Keratinocyte (primary cell): ENCODE results near the gene EFCAB6. TPM values are rescaled to one million over a fixed set of nuclear protein-coding genes. Genes with fewer than 3 reads are reported as not detected.

Source experiments
- DNase-seq: peaks from one replicate; pipeline ENCODE4 v3.0.0-alpha.2; 2011; ENCODE audit warnings: low read depth, missing footprints, low spot score
- FAIRE-seq: peaks from 2 replicates; lab custom pipeline; 2011; peaks lifted over from hg19 to GRCh38; lab: Jason Lieb, UNC
- H2AFZ ChIP-seq: 2 replicates; pipeline ENCODE4 v1.6.0; 2012; ENCODE audit warnings: low read length, control low read depth, inconsistent platforms; ENCODE audit not compliant: control insufficient read depth
- H3K27ac ChIP-seq: 2 replicates; pipeline ENCODE4 v1.5.1; 2011; ENCODE audit warnings: low read length; ENCODE audit not compliant: control insufficient read depth, insufficient read depth
- H3K27me3 ChIP-seq: 3 replicates; pipeline ENCODE4 v1.6.0; 2011; ENCODE audit warnings: low read length; ENCODE audit not compliant: control insufficient read depth, insufficient read depth; ENCODE audit errors: extremely low read depth
- H3K36me3 ChIP-seq, 2 experiments: 2 replicates in 1 of 2; 3 replicates in 1 of 2; pipeline ENCODE4 v1.5.1; 2011; ENCODE audit warnings: low read length in 2 of 2, mild to moderate bottlenecking in 1 of 2; ENCODE audit not compliant: control insufficient read depth in 2 of 2, insufficient read depth in 2 of 2; ENCODE audit errors: extremely low read depth in 1 of 2
- H3K4me1 ChIP-seq: 3 replicates; pipeline ENCODE4 v1.5.1; 2011; ENCODE audit warnings: low read length; ENCODE audit not compliant: control insufficient read depth, insufficient read depth; ENCODE audit errors: extremely low read depth
- H3K4me2 ChIP-seq: 3 replicates; pipeline ENCODE4 v1.6.0; 2011; ENCODE audit warnings: low read depth, low read length; ENCODE audit not compliant: control insufficient read depth, insufficient read depth; ENCODE audit errors: extremely low read depth
- H3K4me3 ChIP-seq, 3 experiments: fragments of 200-600 bp in 1 of 3; sonication (generic) in 1 of 3; 2 replicates in 2 of 3; 3 replicates in 1 of 3; pipeline ENCODE4 v1.5.1; 2011 to 2016; ENCODE audit warnings: low read length in 3 of 3, mild to moderate bottlenecking in 3 of 3, control low read depth in 2 of 3, inconsistent platforms in 1 of 3, low read depth in 1 of 3, mixed read lengths in 1 of 3, mixed run types in 1 of 3, moderate library complexity in 1 of 3; ENCODE audit not compliant: control insufficient read depth in 2 of 3, insufficient read depth in 2 of 3; ENCODE audit errors: extremely low read depth in 1 of 3
- H3K79me2 ChIP-seq: 2 replicates; pipeline ENCODE4 v1.6.0; 2012; ENCODE audit warnings: low read length; ENCODE audit not compliant: control insufficient read depth, insufficient read depth
- H3K9ac ChIP-seq: 3 replicates; pipeline ENCODE4 v1.6.0; 2011; ENCODE audit warnings: low read length; ENCODE audit not compliant: control insufficient read depth, insufficient read depth; ENCODE audit errors: extremely low read depth
- H3K9me1 ChIP-seq: 3 replicates; pipeline ENCODE4 v1.6.0; 2011; ENCODE audit warnings: low read length; ENCODE audit not compliant: control insufficient read depth, insufficient read depth; ENCODE audit errors: extremely low read depth
- H3K9me3 ChIP-seq: 2 replicates; pipeline ENCODE4 v1.5.1; 2012; ENCODE audit warnings: low read depth, low read length; ENCODE audit not compliant: control insufficient read depth
- H4K20me1 ChIP-seq: 3 replicates; pipeline ENCODE4 v1.6.0; 2011; ENCODE audit warnings: low read length; ENCODE audit not compliant: control insufficient read depth, insufficient read depth; ENCODE audit errors: extremely low read depth
- EZH2 ChIP-seq: IDR thresholded peaks from one replicate; pipeline ENCODE4 v1.6.1; 2012; ENCODE audit warnings: inconsistent platforms, mild to moderate bottlenecking, low read length, moderate library complexity
- dilution Hi-C: fragments of 300-500 bp; cut with MboI; formaldehyde crosslinking; loops from one replicate; pipeline ENCODE4 v1.7.0; 2020; ENCODE audit warnings: low sequenced_read_pairs; ENCODE audit not compliant: extremely low pct_ligation_motif_present
- polyA plus RNA-seq, 5 experiments: library from polyadenylated mRNA; depleted of rRNA in 3 of 5; stranded (reverse) in 3 of 5; stranded (forward) in 1 of 5; unstranded in 1 of 5; fragments of >200 nt; gene quantifications; 1 replicate in 1 of 5; 2 replicates in 3 of 5; 3 replicates in 1 of 5; pipeline versions ENCODE4 v1.2.1 to v1.2.3, GENCODE V29; 2011 to 2012; ENCODE audit warnings: missing spikeins in 2 of 5, low read depth in 1 of 5, low replicate concordance in 1 of 5
- TF ChIP-seq, protein P1 (sequence below), 3 experiments: IDR thresholded peaks in 1 of 3; conservative IDR thresholded peaks in 1 of 3; optimal IDR thresholded peaks in 1 of 3; 2 replicates in 2 of 3; 3 replicates in 1 of 3; pipeline versions ENCODE3 to v1.5.1; 2011; ENCODE audit warnings: low read length in 3 of 3, mild to moderate bottlenecking in 3 of 3, moderate library complexity in 2 of 3, control low read depth in 1 of 3, inconsistent platforms in 1 of 3; ENCODE audit not compliant: insufficient read depth in 2 of 3; ENCODE audit errors: extremely low read depth in 1 of 3

Gene EFCAB6
- polyA plus RNA-seq, 1 donor (not counting 4 experiments of a cell fraction or from before 2014, with no cell fraction given), result 0.18 TPM

DNA sequence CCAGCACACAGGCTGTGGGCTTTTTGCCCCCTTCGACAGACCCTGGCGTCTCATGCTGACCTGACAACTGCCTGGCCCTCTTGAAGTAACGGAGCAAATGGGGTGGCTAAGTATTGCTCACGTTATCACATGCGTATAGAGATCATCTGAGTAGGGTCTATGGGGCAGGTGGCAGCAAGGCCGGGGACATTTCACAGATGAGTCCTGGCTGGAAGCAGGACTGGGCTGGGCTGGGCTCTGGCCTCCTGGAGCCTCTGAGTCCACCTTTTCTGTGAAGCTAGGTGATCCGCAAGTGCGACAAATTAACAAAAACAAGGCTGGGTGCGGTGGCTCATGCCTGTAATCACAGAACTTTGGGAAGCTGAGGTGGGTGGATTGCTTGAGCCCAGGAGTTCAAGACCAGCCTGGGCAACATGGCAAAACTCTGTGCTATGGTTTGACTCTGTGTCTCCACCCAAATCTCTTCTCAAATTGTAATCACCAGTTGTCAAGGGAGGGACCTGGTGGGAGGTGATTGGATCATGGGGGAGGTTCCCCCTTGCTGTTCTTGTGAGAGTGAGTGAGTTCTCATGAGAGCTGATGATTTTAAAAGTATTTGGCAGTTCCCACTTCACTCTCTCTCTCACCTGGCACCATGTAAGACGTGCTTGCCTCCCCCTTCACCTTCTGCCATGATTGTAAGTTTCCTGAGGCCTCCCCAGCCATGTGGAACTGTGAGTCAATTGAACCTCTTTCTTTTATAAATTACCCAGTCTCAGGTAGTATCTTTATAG is 278.3 kb downstream of the EFCAB6 start:
- H3K27me3 ChIP-seq, result no peaks in the 10 kb centered on the region
- H3K4me3 ChIP-seq, result no peak overlapping the region
- no peaks in the 10 kb centered on the region for H4K20me1 ChIP-seq
- H3K4me1 ChIP-seq, result peaks cover 37% of the 10 kb centered on the region
- H3K9me3 ChIP-seq, result no peaks in the 10 kb centered on the region
- H3K79me2 ChIP-seq, result no peaks in the 10 kb centered on the region
- no peak overlapping the region for H2AFZ ChIP-seq
- no peaks in the 10 kb centered on the region for H3K36me3 ChIP-seq
- H3K9me1 ChIP-seq, result no peaks in the 10 kb centered on the region
- TF ChIP-seq, protein P1, sequence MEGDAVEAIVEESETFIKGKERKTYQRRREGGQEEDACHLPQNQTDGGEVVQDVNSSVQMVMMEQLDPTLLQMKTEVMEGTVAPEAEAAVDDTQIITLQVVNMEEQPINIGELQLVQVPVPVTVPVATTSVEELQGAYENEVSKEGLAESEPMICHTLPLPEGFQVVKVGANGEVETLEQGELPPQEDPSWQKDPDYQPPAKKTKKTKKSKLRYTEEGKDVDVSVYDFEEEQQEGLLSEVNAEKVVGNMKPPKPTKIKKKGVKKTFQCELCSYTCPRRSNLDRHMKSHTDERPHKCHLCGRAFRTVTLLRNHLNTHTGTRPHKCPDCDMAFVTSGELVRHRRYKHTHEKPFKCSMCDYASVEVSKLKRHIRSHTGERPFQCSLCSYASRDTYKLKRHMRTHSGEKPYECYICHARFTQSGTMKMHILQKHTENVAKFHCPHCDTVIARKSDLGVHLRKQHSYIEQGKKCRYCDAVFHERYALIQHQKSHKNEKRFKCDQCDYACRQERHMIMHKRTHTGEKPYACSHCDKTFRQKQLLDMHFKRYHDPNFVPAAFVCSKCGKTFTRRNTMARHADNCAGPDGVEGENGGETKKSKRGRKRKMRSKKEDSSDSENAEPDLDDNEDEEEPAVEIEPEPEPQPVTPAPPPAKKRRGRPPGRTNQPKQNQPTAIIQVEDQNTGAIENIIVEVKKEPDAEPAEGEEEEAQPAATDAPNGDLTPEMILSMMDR (optimal IDR thresholded peaks at IDR 0.05 in 1 of 3, IDR thresholded peaks at IDR 0.05 in 1 of 3, conservative IDR thresholded peaks at IDR 0.05 in 1 of 3; ENCODE audit: extremely low read depth in 1 of 3, insufficient read depth in 2 of 3, low read length in 3 of 3), result no peak
- no peak for TF ChIP-seq EZH2
- H3K4me2 ChIP-seq, result no peak overlapping the region
- H3K27ac ChIP-seq, result no peak overlapping the region
- H3K9ac ChIP-seq, result no peak overlapping the region
- FAIRE-seq, result no peak
- dilution Hi-C loops, result no loop called here
- no peak for DNase-seq

DNA sequence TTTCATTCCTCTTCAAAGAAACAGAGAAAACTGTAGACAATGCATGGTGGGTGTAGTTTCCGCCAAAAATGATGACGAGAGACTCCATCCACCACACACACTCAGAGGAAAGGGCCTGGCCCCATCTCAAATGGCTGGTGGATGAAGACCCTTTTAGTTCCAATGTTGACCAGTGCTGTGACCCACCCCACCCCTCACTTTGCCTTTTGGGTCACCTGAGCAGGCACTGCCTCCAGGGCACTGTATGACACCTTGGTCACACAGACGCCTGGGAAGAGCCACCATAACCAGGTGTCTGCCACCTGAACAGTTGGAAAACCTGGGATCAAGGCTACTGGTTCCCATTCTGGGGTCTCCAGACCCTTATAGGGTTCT is 279.0 kb downstream of the EFCAB6 start:
- dilution Hi-C loops, result no loop called here
- Histone ChIP-seq H3K9me3 (no peaks in the 10 kb centered on the region), H3K36me3 (no peaks in the 10 kb centered on the region), H4K20me1 (no peaks in the 10 kb centered on the region), H3K27ac (no peak overlapping the region), H3K4me2 (no peak overlapping the region), H2AFZ (no peak overlapping the region), H3K27me3 (no peaks in the 10 kb centered on the region), H3K9me1 (no peaks in the 10 kb centered on the region), H3K4me3 (no peak overlapping the region), H3K4me1 (peaks cover 37% of the 10 kb centered on the region), H3K9ac (no peak overlapping the region), H3K79me2 (no peaks in the 10 kb centered on the region)
- TF ChIP-seq, protein P1 (optimal IDR thresholded peaks at IDR 0.05 in 1 of 3, IDR thresholded peaks at IDR 0.05 in 1 of 3, conservative IDR thresholded peaks at IDR 0.05 in 1 of 3; ENCODE audit: extremely low read depth in 1 of 3, insufficient read depth in 2 of 3, low read length in 3 of 3), result no peak
- TF ChIP-seq EZH2, result no peak
- DNase-seq (no peak), FAIRE-seq (no peak)
